Fibroblast of skin of right biceps (primary cell): ENCODE results near the gene SLC6A6.

Experiments
- DNase-seq: peaks from one replicate; pipeline ENCODE4 v3.0.0-alpha.2; 2013

SLC6A6 gene

GRCh38 chr3:14492948-14493881 is 90.8 kb downstream of the SLC6A6 start:
- no peak for DNase-seq

- DNase-seq: no peak
Observed at GRCh38 chr3:14494279-14494972, 92.0 kb downstream of the SLC6A6 start.

- DNase-seq: no peak
Observed at GRCh38 chr3:14494973-14495300, 92.5 kb downstream of the SLC6A6 start.

GRCh38 chr3:14496351-14496750 is 93.9 kb downstream of the SLC6A6 start:
- DNase-seq: no peak

- DNase-seq: no peak
Observed at GRCh38 chr3:14497321-14497720, 94.9 kb downstream of the SLC6A6 start.

GRCh38 chr3:14502472-14502871 is 100.1 kb downstream of the SLC6A6 start:
- DNase-seq: no peak

GRCh38 chr3:14503033-14503705 is 100.8 kb downstream of the SLC6A6 start:
- DNase-seq: no peak

GRCh38 chr3:14503706-14504065 is 101.3 kb downstream of the SLC6A6 start:
- DNase-seq: no peak

- DNase-seq: no peak
Observed at GRCh38 chr3:14505001-14505802, 102.8 kb downstream of the SLC6A6 start.

GRCh38 chr3:14505803-14506500 is 103.5 kb downstream of the SLC6A6 start:
- no peak for DNase-seq

GRCh38 chr3:14506626-14507304 is 104.4 kb downstream of the SLC6A6 start:
- no peak for DNase-seq

- no peak for DNase-seq
Observed at GRCh38 chr3:14507305-14507741, 104.9 kb downstream of the SLC6A6 start.

- no peak for DNase-seq
Observed at GRCh38 chr3:14507757-14508504, 105.5 kb downstream of the SLC6A6 start.

- no peak for DNase-seq
Observed at GRCh38 chr3:14508505-14508819, 106.1 kb downstream of the SLC6A6 start.

- DNase-seq: peak; percentile 34
Observed at GRCh38 chr3:14508966-14509795, 106.8 kb downstream of the SLC6A6 start.

GRCh38 chr3:14509796-14510100 is 107.3 kb downstream of the SLC6A6 start:
- DNase-seq: no peak

- DNase-seq: no peak
Observed at GRCh38 chr3:14510838-14511622, 108.6 kb downstream of the SLC6A6 start.

GRCh38 chr3:14511623-14512280 is 109.3 kb downstream of the SLC6A6 start:
- DNase-seq: no peak
